Adipose tissue (tissue), 3 donors: ENCODE measurements around the gene CNGB1. TPM values are rescaled to one million over a fixed set of nuclear protein-coding genes. Genes with fewer than 3 reads are reported as not detected.

ENCODE experiments used
- H3K27ac ChIP-seq: one replicate; pipeline ENCODE4 v1.5.1; 2013; ENCODE audit warnings: low read depth, low read length
- WGBS, 3 donors: extraction: QIAGEN DNeasy Blood & Tissue Kit; methylation state at CpG; one replicate each; pipeline ENCODE4 v1.1.7; 2013; 5-methylcytosine and 5-hydroxymethylcytosine counted together
- polyA plus RNA-seq, 3 donors: library from polyadenylated mRNA; stranded (reverse); fragments of 200-250 nt; gene quantifications; one replicate each; pipeline ENCODE4 v1.2.3, GENCODE V29; 2013
- donor health status: healthy with polysubstance abuse.
- donor health status: Bipolar disorder and iron deficiency.
- donor health status: healthy.

CNGB1 gene
- polyA plus RNA-seq, 3 donors: under 0.01 to 0.28 TPM; not detected in 1

DNA sequence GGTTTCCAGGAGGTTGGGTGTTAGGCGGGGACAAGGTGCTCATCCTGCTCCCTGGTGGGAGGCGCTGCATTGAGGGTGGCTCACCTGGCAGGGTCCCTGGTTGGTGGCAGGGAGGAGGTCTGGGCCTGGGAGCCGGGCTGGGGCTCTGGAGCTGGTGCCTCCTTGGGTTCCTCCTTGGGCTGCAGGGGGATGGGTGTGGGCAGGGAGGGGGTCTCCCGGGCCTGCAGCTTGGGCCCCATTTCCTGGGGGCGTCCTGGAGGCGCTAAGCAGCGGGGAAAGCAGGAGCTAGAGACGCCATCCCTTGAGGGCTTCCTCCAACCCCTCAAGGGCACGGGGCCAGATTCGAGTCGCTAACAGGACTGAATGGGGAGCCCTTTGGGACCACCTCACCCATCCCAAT lies 11.1 kb downstream of the CNGB1 start:
- 79 to 90% (median 80%) methylated on average over 11 of the region's 11 CpGs for WGBS, 3 donors
- H3K27ac ChIP-seq: no peak overlapping the region

DNA sequence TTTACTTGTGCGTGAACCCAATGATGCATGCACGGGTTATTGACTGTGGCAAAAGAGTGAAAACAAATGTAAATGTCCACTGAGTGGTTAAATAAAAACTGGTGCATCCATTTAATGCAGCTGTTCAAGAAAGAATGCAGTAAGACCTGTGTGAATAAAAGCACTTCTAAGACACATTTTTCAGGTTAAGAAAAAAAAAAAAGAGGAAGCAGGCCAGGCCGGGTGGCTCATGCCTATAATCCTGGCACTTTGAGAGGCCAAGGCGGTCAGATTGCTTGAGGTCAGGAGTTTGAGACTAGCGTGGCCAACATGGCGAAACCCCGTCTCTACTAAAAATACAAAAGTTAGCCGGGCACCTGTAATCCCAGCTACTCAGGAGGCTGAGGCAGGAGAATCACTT lies 11.8 kb downstream of the CNGB1 start:
- WGBS, 3 donors: 75 to 89% (median 84%) methylated on average over 8 of the region's 8 CpGs
- no peak overlapping the region for H3K27ac ChIP-seq

- H3K27ac ChIP-seq: no peak overlapping the region
- WGBS, 3 donors: 67 to 79% (median 73%) methylated on average over 6 of the region's 6 CpGs
Measured at GRCh38 chr16:57958544-57958943, 12.4 kb downstream of the CNGB1 start.

DNA sequence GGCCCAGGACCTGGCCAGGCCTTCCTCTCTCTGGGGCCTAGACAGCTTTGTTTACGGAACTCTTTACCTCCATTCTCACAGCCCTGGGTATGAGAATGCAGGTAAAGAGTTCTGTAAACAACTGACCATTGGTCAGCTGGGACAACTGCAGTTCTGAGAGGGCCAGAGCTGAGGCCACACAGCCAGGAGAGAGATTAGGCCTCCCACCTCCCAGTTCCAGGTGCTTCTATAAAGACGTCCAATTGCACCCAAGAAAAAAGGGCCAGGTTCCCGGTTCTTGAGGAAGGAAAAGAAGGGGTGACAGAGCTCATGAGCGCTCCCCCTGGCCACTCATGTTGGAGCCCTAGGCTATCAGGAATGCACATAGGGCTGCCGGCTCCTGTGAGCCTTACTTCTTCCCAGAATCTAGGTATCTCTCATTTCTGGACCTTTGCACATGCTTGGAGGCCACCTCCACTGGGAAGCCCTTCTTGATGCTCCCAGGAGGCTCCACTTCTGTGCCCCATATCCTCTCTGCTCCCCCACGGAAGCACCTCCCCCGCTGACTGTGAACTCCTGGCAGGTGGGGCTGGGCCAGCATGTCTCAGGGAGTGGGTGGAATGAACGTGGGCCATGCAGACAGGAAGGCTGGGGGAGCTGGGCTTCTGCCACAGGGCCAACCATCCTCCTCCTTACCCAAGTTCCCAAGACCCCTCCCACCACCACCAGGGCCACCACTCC lies 13.1 kb downstream of the CNGB1 start:
- 78 to 90% (median 82%) methylated on average over 7 to 8 of the region's 8 CpGs for WGBS, 3 donors
- no peak overlapping the region for H3K27ac ChIP-seq

DNA sequence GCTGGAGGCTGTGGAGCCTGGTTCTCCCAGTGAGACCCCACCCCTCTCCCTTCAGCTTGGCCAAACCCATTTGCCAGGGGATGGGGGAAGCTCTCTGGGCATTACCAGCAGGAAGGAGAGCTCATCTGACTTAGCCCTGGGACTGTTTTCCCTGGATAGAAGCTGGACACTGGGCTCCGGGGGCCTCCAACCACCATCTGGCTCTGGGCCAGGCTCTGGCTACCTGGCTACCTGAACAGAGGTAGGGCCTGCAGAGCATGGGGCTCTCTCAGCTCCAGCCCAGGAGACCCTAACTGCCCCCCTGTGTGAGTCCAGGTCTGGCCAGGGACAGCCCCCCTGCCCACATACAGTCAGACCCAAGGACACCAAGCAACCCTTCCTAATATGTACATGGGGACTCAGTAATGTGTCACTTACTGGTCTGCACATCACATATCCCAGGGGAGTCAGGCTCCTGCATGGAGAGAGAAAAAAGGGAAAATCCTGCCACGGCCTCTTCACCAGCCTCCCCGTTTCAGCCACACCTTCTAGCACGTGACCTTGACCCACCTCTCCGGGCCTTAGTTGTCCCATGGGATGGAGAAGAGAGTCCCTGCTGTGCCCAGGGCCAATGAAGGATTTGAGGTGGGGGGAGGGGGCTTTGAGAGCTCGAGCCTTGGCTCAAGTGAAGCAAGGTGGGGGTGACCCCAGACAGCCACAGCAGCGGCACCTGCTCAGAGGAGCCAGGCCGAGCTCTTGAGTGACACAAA lies 13.8 kb downstream of the CNGB1 start:
- WGBS, 3 donors: 66 to 78% (median 70%) methylated on average over 8 of the region's 8 CpGs
- no peak overlapping the region for H3K27ac ChIP-seq

DNA sequence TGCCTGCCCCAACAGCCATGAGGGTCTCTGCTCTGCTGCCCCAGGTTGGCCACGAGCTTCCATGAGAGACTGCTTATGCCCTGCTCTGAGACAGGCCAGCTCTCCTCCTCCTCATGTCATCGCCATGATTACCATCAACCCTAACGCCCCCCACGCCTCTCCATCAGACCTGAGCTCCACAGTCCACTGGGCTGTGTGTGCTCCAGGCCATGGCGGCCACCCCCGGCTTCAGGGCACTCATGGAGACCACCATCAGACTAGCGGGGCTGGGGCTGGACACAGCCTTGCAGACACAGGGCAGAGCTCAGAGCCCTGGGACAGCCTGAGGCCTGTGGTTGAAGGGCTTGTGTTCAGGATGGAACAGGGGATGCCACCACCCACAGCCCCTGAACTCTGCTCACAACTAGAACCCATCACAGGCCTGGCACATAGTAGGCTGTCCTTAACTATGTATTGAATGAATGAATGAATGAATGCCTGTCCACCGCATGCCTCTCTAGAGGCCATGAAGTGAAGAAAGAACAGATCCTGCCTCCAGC lies 14.6 kb downstream of the CNGB1 start:
- H3K27ac ChIP-seq: no peak overlapping the region
- WGBS, 3 donors: 90 to 91% (median 90%) methylated on average over 8 of the region's 8 CpGs

GRCh38 chr16:57955572-57956188 lies 15.2 kb downstream of the CNGB1 start:
- WGBS, 3 donors: 52 to 85% (median 76%) methylated on average over 12 of the region's 12 CpGs
- no peak overlapping the region for H3K27ac ChIP-seq

DNA sequence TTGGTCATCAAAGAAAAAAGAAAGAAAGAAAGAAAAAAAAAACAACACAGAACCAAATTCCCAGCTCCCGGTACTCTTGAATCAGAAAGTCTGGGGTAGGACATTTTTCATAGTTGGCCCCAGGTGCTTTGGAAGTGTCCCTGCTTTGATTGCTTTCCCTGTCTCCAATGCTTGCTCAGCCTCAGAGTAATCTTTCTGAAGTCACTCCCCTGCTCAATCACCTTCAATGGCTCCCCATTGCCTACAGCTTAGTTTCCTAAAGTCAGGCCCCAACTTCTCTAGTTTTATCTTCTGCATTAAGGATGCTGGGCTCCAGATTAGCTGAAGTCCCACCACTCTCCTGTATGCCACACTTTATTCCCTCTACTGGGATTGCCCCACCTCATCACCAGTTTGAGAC lies 17.1 kb downstream of the CNGB1 start:
- no peak overlapping the region for H3K27ac ChIP-seq
- WGBS, 3 donors: 96 to 100% (median 98%) methylated on average over 1 of the region's 1 CpG

- WGBS, 3 donors: 89 to 92% (median 90%) methylated on average over 9 of the region's 9 CpGs
- no peak overlapping the region for H3K27ac ChIP-seq
Measured at GRCh38 chr16:57952909-57953308, 18.0 kb downstream of the CNGB1 start.

DNA sequence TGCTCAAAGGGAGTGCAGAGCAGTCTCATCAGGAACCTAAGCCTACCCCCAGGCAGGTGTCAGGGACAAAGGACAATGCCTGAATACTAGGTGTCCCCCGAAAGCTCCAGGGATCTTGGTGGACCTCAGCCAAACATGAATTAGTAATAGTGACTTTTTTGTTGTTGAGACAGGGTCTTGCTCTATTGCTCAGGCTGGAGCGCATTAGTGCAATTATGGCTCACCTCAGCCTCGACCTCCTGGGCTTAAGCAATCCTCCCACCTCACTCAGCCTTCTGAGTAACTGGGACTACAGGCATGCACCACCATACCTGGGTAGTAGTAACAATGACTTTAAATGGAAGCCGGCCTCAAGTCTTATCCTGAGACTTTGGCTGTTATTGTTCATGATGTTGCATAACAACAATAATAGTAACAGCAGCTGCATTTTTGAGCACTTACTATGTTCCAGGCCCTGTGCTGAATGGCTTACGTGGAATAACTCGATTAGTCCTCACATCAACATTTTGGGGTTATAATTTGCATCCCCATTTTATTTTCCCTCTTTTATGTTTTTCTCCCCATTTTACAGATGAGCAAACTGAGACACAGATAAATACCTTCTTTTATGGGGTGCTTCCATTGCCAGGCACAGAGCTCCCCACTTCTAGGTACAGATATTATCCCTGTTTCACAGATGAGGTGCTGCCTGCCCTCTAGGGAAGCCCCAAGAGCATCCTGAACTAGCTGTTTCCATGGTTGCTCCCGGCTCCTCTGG lies 19.5 kb downstream of the CNGB1 start:
- no peak overlapping the region for H3K27ac ChIP-seq
- 84 to 86% (median 85%) methylated on average over 7 of the region's 7 CpGs for WGBS, 3 donors

- H3K27ac ChIP-seq: no peak overlapping the region
- WGBS, 3 donors: 45 to 55% (median 52%) methylated on average over 6 of the region's 6 CpGs
Measured at GRCh38 chr16:57950382-57950781, 20.5 kb downstream of the CNGB1 start.

DNA sequence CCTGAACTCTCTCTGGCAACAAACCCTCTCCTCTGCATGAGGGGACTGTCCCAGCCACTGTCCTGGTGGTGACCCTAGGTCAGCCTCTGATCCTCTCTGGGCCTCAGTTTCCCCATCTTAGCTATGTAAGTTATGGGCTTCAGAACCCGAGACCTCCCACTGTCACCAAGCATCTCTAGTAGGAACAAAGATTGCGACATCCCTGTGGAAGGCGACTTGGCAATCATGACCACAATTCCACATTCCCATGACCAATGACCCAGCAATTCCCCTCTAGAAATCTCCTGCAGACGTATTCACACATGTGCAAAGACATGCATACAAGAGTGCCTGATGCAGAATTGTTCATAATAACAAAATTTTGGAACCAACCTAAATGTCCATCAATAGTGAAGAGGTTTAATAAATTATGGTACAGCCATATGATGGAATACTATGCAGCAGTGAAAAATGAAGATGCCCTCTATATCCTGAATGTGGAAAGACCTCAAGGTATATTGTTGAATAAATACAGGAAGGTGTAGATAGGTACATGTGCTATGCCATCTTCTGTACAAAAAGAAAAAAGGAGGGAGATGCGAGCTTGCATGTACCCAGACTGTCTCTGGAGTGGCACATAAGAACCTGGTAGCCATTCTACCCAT lies 21.2 kb downstream of the CNGB1 start:
- WGBS, 3 donors: 70 to 80% (median 74%) methylated on average over 5 of the region's 5 CpGs
- H3K27ac ChIP-seq: no peak overlapping the region

DNA sequence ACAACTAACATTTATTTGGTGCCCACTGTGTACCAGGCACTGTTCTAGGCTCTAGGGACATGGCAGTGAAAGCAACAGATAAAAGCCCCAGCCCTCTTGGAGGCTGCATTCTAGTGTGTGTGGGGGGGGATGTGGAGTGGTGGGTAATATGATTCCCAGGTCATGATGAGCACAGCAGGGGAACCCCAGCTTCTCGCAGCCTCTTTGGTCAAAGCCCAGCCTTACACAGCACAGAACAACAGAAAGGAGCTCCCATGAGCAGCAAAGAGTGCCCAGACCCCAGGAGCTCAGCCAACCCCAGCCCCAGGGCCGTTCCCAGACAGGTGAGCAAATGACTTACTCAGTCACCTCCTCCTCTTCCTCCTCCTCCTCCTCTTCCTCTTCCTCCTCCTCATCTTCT lies 21.9 kb downstream of the CNGB1 start:
- no peak overlapping the region for H3K27ac ChIP-seq
- WGBS, 3 donors: 17 to 25% (median 18%) methylated on average over 2 of the region's 2 CpGs

DNA sequence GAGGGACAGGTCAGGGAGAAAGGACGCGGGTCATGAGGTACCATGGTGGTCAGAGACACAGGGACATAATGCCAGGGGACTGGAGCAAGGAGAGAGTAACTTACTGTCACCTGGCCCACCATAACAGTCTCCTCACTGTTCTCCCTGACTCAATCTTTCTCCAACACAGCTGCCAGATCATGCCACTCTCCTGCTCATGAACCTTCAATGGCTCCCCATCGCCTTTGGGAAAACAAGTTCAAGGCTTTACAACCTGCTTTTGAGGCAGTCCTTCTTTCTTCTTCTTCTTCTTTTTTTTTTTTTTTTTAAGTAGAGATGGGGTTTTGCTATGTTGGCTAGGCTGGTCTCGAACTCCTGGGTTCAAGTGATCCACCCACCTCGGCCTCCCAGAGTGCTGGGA lies 22.9 kb downstream of the CNGB1 start:
- WGBS, 3 donors: 88 to 97% (median 95%) methylated on average over 5 of the region's 5 CpGs
- H3K27ac ChIP-seq: no peak overlapping the region

DNA sequence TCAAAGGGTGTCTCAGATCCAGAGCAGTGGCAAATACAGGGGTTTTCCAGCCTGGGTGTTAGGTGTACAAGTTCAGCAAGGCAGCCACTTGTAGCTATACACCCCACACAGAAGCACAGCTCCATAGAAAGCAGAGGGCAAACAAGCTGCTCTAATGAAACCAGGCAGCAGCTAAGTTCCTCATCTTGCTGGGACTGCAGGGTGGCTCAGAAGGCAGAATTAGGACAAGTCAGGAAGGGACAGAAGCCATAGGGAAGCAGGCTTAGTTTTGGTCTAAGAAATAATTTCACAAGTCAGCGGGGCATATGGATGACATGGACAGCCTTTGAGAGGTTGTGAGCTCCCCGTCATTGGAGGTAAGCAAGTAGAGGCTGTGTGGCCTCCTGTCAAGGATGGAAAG lies 23.7 kb downstream of the CNGB1 start:
- 74 to 97% (median 81%) methylated on average over 2 of the region's 2 CpGs for WGBS, 3 donors
- H3K27ac ChIP-seq: no peak overlapping the region

GRCh38 chr16:57946181-57946801 lies 24.6 kb downstream of the CNGB1 start:
- H3K27ac ChIP-seq: no peak overlapping the region
- WGBS, 3 donors: 81 to 87% (median 82%) methylated on average over 13 of the region's 13 CpGs

DNA sequence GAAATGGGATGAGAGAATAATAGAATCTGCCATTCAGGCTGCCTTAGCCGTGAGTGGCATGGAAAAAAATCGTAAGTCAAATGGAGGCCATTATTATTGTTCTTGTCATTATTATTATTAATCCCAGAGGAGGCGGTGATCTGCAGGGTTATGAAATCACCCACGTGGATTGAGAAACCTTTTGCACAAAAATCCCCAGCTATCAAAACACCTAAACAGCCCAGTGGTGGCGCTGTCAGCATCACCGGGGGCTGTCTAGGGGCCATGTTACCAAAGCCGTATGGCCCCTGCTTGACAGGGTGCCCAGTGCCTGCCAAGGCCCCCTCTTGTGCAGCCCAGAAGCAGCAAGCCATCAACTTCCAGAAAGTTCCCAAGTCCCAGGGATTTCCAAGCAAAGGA lies 25.2 kb downstream of the CNGB1 start:
- WGBS, 3 donors: 46 to 53% (median 49%) methylated on average over 7 of the region's 7 CpGs
- H3K27ac ChIP-seq: no peak overlapping the region
